T-helper 9 cell (primary cell): ENCODE data around the gene TSHZ2.
"Not testable (repeated sequence)": the region's sequence is repeated elsewhere in the genome, so short reads cannot be mapped to it uniquely, and the experiment has no call there.

Experiments
- DNase-seq: peaks from one replicate; pipeline ENCODE4 v3.0.0-alpha.2; 2020

TSHZ2 gene

GRCh38 chr20:52964131-52964530, 8.0 kb upstream of the TSHZ2 start:
- DNase-seq = no peak

DNA sequence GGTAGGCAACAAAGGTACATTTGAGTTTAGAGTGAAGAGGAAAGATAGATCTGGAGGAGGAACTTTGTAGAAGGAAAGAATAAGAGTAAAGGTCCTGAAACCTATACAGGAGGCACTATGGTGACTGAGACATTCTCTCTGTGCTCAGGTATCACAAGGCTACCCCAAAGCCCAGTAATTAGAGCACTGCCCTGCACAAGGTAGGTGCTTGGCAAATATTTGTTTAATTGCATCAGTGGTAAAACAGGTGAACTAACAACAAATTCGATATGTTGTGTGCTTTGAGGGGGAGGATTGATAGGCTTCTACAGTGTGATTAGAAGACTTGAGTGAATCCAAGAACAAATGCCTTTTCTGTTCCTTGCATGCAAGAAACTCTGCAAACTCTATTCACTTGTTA, 6.8 kb upstream of the TSHZ2 start:
- no peak for DNase-seq

GRCh38 chr20:52965819-52966218, 6.3 kb upstream of the TSHZ2 start:
- no peak for DNase-seq

GRCh38 chr20:52966543-52966942, 5.6 kb upstream of the TSHZ2 start:
- not testable (repeated sequence) for DNase-seq

DNA sequence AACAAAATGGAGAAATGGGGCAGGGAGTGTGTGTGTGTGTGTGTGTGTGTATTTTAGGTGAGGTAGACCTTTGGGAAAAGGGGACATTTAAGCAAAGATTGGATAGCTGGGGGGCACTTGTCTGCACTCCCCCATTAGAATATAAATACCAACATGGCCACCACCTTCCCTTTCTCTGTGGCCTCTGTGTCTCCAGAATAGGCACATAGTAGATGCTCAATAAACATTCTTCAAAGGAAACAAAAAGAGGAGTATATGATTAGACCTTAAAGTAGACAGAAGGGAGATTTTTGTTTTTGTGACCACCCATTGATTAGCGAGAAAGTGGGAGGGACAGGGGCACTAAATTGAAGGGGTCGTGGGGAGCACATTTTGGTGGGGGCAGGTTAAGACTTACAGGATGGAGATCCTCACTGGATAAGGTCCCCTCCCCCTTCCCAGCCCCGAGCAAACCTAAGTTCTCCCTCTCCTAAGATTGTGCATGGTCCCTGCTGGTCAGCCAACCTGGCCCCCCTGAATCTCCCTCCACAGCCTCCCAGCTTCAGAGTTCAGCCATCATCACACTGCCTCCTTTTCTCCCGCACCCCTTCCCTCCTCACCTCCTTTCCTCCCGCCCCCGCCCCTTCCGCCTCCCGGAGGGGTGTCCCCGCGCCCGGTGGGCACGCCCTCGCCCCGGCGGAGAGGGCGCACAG, 514 bp upstream of the TSHZ2 start:
- no peak for DNase-seq

GRCh38 chr20:52972965-52973819, 1.0 kb downstream of the TSHZ2 start:
- no peak for DNase-seq

- no peak for DNase-seq
Observed at GRCh38 chr20:52974179-52974594, 2.0 kb downstream of the TSHZ2 start.

DNA sequence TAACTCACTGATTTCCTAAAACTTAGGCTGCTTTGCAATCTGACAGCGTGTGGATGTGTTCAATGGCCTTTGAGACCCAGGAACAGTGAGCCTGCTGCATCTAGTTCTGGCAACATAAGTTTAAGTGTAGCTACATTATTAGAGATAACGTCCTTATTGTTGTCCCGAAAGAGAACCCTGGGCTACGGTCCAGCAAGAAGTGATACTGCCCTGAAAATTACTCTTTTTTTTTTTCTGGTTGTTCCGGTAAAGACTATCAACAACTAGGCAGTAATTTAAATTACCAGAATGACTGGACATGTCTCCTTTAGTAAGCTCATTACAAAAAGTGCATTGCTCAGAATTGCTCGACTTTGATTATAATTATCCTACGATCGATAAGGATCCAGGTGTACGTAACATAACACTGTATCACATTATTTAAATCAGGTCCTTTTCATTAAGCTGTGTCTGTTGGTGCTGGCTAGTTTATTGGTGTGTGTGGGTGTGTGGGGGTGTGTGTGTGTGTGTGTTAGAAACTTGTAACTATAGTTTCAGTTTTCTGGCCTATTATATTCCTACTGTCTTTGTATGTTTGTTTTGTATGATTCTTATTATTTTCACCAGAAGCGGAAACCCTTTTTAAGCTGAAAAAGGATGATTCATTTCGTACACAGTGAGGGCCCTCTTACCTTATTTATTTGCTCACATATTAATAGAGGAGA, 3.0 kb downstream of the TSHZ2 start:
- DNase-seq = no peak

- no peak for DNase-seq
Observed at GRCh38 chr20:52975803-52976531, 3.8 kb downstream of the TSHZ2 start.

GRCh38 chr20:52978851-52979250, 6.7 kb downstream of the TSHZ2 start:
- DNase-seq = no peak

- DNase-seq = no peak
Observed at GRCh38 chr20:52981051-52981450, 8.9 kb downstream of the TSHZ2 start.

GRCh38 chr20:52983726-52984450, 11.7 kb downstream of the TSHZ2 start:
- no peak for DNase-seq

DNA sequence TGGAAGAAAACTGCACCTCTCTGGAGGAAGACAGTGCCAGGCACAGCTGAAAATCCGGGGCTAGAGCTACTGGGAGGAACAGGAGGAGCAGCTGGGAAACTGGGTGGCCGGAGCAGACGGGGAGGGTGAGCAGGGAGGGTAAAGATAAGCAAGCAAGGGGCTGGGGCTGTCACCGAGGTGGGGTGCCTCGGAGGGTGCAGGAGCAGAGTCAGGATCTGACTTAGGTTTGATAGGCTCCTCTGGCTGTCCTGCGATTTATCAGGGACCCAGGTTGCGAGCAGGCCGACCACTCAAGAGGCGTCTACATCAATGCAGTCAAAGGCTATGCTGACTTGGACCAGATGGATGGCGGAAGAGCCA, 12.3 kb downstream of the TSHZ2 start:
- DNase-seq = no peak

DNA sequence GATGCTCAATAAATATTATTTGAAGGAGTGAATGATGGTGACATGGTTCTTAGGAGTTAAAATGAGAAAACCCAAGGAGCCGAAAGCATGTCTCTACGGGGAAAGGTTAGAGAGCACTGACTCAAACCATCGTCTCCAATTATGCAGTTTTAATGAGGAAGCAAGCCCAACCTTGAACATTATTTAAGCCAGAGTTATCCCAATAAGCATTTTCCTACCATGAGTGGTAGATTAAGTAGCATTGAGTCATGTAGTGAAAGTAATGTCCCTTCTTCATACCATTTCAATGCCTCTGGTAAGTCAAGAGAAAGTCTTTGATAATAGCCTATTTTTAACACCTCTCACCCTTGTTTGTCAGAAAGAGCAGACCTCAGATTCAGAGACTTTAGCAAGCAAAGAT, 13.5 kb downstream of the TSHZ2 start:
- no peak for DNase-seq

- no peak for DNase-seq
Observed at GRCh38 chr20:52987295-52987694, 15.1 kb downstream of the TSHZ2 start.

DNA sequence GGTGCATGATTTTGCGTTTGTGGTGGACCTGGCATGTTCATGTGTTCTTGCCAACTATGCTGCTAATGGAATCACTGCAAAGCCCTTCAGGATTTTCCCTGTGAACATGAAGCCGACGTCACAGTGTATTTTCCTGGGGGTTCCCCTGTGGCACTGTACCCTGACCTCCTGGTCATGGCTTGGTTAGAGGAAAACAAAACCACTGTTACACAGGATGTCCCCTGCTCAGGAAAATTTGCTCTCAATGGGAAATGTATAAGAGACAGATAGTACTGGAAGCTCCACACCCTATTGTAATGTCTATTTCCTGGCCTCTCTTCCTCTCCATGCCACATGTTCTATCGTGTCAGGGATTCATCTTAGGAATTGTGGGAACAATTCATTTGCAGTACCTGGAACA, 19.7 kb downstream of the TSHZ2 start:
- DNase-seq = no peak

GRCh38 chr20:52992632-52993031, 20.5 kb downstream of the TSHZ2 start:
- no peak for DNase-seq

DNA sequence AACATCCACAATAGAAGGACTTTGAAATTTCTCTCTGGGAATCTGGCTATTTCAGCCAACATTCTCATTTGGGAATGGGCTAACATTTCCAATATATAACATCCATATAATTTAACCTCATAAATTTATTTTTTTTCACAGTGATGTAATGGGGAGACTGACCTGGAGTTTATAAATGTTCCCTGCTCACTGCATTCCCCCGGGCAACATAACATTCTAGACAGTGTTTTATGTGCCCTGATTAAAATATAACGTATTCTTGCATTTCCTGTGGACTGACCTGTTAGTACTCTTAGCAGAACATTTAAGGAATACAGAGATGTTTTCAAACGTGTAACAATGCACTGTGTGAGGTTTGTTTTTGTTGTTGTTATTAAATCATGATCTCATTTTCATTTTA, 20.9 kb downstream of the TSHZ2 start:
- no peak for DNase-seq

GRCh38 chr20:52994184-52994970, 22.2 kb downstream of the TSHZ2 start:
- no peak for DNase-seq

DNA sequence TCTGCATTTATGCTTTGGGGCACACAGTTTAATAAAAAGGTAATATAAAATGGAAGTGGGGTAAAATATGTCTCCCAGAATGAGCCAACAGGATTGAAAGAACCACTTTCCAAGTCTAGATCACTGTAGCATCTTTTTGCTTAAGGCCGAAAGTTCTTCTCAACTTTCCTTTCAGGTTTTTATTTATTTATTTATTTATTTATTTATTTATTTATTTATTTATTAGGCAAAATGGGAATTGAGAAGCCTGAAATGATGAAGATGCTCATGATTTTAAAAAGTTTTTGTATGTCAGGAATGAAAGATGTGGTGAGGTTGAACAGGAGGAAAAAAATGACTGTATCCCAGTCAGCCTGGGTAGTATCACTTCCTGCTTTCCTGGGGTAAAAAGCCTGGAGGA, 24.0 kb downstream of the TSHZ2 start:
- DNase-seq = no peak

- DNase-seq = no peak
Observed at GRCh38 chr20:52996658-52997057, 24.5 kb downstream of the TSHZ2 start.

DNA sequence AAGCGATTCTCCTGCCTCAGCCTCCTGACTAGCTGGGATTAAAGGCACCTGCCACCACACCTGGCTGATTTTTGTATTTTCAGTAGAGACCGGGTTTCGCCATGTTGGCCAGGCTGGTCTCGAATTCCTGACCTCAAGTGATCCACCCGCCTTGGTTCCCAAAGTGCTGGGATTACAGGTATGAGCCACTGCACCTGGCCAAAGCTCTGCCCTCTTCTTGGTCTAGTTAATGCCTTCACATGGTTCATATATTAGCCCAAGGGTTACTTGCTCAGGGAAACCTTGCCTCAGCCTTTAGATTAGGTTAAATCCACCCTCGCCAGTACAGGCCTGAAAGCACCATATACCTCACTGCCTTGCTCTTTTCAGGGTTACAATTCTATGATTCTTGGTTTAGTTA, 26.1 kb downstream of the TSHZ2 start:
- no peak for DNase-seq
